ENCODE data around the gene TNRC6A. TPM values are rescaled to one million over a fixed set of nuclear protein-coding genes. Genes with fewer than 3 reads are reported as not detected.

TNRC6A gene
- total RNA-seq, 1 donor from 2014 or later: 55.7 TPM

GRCh38 chr16:24758373-24758772 is 28.9 kb downstream of the TNRC6A start:
- Mint-ChIP-seq H3K27me3 (ENCODE audit: insufficient read depth, low read depth) (no peaks in the 10 kb centered on the region), H3K4me3 (no peak overlapping the region), H3K4me1 (peaks cover 4% of the 10 kb centered on the region), H3K36me3 (peaks cover 1% of the 10 kb centered on the region), H3K9me3 (no peaks in the 10 kb centered on the region), H3K27ac (no peak overlapping the region)
- Histone ChIP-seq H3K27ac (no peak overlapping the region), H3K79me2 (ENCODE audit: low read depth) (peaks cover 100% of the 10 kb centered on the region), H3K4me3 (no peak overlapping the region), H3K4me2 (no peak overlapping the region), H3F3A (ENCODE audit: low read depth) (no peaks in the 10 kb centered on the region), H3K9ac (no peak overlapping the region), H2AFZ (replicated peaks) (no peak overlapping the region), H3K36me3 (no peaks in the 10 kb centered on the region), H3K27me3 (no peaks in the 10 kb centered on the region), H3K4me1 (no peaks in the 10 kb centered on the region), H4K20me1 (ENCODE audit: low read depth) (peaks cover 98% of the 10 kb centered on the region), H3K9me3 (ENCODE audit: low read depth) (no peaks in the 10 kb centered on the region)
- TF ChIP-seq, protein P1, sequence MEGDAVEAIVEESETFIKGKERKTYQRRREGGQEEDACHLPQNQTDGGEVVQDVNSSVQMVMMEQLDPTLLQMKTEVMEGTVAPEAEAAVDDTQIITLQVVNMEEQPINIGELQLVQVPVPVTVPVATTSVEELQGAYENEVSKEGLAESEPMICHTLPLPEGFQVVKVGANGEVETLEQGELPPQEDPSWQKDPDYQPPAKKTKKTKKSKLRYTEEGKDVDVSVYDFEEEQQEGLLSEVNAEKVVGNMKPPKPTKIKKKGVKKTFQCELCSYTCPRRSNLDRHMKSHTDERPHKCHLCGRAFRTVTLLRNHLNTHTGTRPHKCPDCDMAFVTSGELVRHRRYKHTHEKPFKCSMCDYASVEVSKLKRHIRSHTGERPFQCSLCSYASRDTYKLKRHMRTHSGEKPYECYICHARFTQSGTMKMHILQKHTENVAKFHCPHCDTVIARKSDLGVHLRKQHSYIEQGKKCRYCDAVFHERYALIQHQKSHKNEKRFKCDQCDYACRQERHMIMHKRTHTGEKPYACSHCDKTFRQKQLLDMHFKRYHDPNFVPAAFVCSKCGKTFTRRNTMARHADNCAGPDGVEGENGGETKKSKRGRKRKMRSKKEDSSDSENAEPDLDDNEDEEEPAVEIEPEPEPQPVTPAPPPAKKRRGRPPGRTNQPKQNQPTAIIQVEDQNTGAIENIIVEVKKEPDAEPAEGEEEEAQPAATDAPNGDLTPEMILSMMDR (IDR thresholded peaks at IDR 0.05): no peak
- TF ChIP-seq EZH2phosphoT487 (IDR thresholded peaks at IDR 0.05) (no peak), EZH2 (IDR thresholded peaks at IDR 0.05) (no peak)
- DNase-seq (ENCODE audit: low spot score): no peak

DNA sequence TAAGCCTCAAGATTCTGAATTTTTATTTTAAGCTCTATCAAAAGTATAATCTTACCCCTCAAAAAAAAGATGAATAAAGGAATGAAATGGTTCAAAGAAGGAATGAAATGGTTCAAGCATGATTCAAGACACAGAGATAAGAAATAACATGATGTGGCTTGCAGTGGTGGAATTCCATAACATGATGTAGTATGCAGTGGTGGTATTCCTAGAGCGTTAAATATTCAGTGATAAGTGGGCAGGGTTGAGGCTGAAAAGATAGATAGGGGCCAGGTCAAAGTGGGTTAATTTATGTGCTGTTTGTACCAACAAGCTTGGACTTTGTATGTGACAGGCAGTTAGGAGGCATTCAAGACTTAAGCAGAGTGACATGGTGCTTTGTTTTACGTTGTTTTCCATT is 29.6 kb downstream of the TNRC6A start:
- Histone ChIP-seq H4K20me1 (ENCODE audit: low read depth) (peaks cover 97% of the 10 kb centered on the region), H3K27ac (no peak overlapping the region)

DNA sequence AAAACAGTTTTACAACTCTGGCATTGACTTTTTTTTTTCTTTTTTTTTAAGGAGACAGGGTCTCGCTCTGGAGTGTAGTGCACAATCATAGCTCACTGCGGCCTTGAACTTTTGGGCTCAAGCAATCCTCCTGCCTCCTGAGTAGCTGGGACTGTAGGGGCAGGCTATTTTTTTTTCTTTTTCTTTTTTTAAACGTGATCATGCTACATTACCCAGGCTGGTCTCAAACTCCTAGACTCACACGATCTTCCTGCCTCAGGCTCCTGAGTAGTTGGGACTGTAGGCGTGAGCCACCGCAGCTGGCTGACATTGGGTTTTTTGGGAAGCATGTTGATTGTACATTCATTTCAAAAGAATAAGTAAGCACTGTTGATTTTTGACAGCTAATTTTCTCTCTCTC is 32.1 kb downstream of the TNRC6A start:
- Histone ChIP-seq H4K20me1 (ENCODE audit: low read depth) (peaks cover 94% of the 10 kb centered on the region), H3F3A (ENCODE audit: low read depth) (no peaks in the 10 kb centered on the region), H3K9me3 (ENCODE audit: low read depth) (no peaks in the 10 kb centered on the region), H3K4me2 (no peak overlapping the region), H2AFZ (replicated peaks) (no peak overlapping the region), H3K27ac (no peak overlapping the region), H3K27me3 (no peaks in the 10 kb centered on the region), H3K4me3 (no peak overlapping the region), H3K36me3 (no peaks in the 10 kb centered on the region), H3K9ac (no peak overlapping the region), H3K79me2 (ENCODE audit: low read depth) (peaks cover 97% of the 10 kb centered on the region), H3K4me1 (no peaks in the 10 kb centered on the region)
- no peak overlapping the region for H3K27ac Mint-ChIP-seq
- no peaks in the 10 kb centered on the region for H3K27me3 Mint-ChIP-seq (ENCODE audit: insufficient read depth, low read depth)
- no peaks in the 10 kb centered on the region for H3K4me1 Mint-ChIP-seq
- peaks cover 3% of the 10 kb centered on the region for H3K36me3 Mint-ChIP-seq
- no peaks in the 10 kb centered on the region for H3K9me3 Mint-ChIP-seq
- no peak for TF ChIP-seq EZH2 (IDR thresholded peaks at IDR 0.05)
- no peak for TF ChIP-seq EZH2phosphoT487 (IDR thresholded peaks at IDR 0.05)
- TF ChIP-seq, protein P1 (IDR thresholded peaks at IDR 0.05): no peak
- H3K4me3 Mint-ChIP-seq: no peak overlapping the region
- DNase-seq (ENCODE audit: low spot score): no peak

More for the DNA sequence above, 29.6 kb downstream of the TNRC6A start:
- H3K4me3 ChIP-seq: no peak overlapping the region
- H3K79me2 ChIP-seq (ENCODE audit: low read depth): peaks cover 100% of the 10 kb centered on the region
- no peak overlapping the region for H3K27ac Mint-ChIP-seq
- no peak for TF ChIP-seq EZH2 (IDR thresholded peaks at IDR 0.05)
- no peak for TF ChIP-seq EZH2phosphoT487 (IDR thresholded peaks at IDR 0.05)
- TF ChIP-seq, protein P1 (IDR thresholded peaks at IDR 0.05): no peak
- H3K27me3 Mint-ChIP-seq (ENCODE audit: insufficient read depth, low read depth): no peaks in the 10 kb centered on the region
- no peak overlapping the region for H3K4me3 Mint-ChIP-seq
- no peaks in the 10 kb centered on the region for H3K9me3 ChIP-seq (ENCODE audit: low read depth)
- H3K27me3 ChIP-seq: no peaks in the 10 kb centered on the region
- H3K4me1 Mint-ChIP-seq: peaks cover 4% of the 10 kb centered on the region
- H3K9ac ChIP-seq: no peak overlapping the region
- H3F3A ChIP-seq (ENCODE audit: low read depth): no peaks in the 10 kb centered on the region
- H3K9me3 Mint-ChIP-seq: no peaks in the 10 kb centered on the region
- H3K4me2 ChIP-seq: no peak overlapping the region
- peaks cover 3% of the 10 kb centered on the region for H3K36me3 Mint-ChIP-seq
- no peaks in the 10 kb centered on the region for H3K4me1 ChIP-seq
- H3K36me3 ChIP-seq: no peaks in the 10 kb centered on the region
- DNase-seq (ENCODE audit: low spot score): no peak
- H2AFZ ChIP-seq (replicated peaks): no peak overlapping the region
